GM12892 (cell line): Measurements from ENCODE around the gene LARGE1.

ENCODE experiments used
- POLR2A ChIP-seq: IDR thresholded peaks from 2 replicates; pipeline ENCODE4 v1.6.1; 2011; ENCODE audit warnings: low read depth, low read length, control low read depth
- POLR2AphosphoS5 ChIP-seq: IDR thresholded peaks from 2 replicates; pipeline ENCODE4 v1.6.1; 2011; ENCODE audit warnings: low read depth, low read length, control low read depth
- TAF1 ChIP-seq: IDR thresholded peaks from 2 replicates; pipeline ENCODE4 v1.6.1; 2011; ENCODE audit warnings: low read depth, mild to moderate bottlenecking, control low read depth, low read length, borderline replicate concordance

DNA sequence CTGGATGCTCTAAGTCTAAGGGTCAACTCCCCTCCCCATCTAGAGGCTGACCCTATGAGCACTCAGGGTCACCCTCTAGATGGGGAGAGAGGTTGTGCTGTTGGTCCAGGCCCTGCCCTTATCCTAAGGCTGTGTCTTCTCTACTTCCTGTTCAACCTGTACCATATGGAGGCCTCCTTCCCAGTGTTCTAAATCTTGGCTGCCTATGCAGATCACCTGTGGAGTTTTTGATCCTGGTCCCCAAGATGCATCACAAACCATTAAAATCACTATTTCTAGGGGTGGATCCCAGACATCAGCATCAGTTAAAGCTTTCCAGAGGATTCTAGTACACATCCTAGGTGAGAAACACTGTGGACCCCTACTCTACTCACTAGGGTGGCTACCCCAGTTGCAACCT lies 26.2 kb downstream of the LARGE1 start:
- no peak for TF ChIP-seq POLR2A
- no peak for TF ChIP-seq POLR2AphosphoS5
- no peak for TF ChIP-seq TAF1
